ENCODE measurements around the gene SEC22B.
"Not testable (repeated sequence)": the region's sequence is repeated elsewhere in the genome, so short reads cannot be mapped to it uniquely, and the experiment has no call there.

SEC22B gene

DNA sequence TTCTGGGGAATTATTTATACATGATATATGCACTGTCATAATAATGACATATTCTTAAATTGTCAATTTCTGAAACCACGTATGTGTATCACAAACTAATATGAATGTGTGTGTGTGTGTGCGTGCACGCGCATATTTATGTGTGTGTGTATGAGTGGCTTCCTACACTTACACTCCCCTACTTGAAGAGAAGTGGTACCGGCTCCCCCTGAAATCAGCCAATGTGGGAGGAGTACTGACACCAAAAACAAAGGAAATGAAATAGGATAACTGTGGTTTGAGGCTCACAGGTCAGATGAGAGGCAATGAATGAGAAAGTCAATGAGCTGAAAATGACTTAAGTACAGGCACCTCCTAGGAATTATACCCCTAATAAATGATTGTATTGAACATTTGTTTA lies 64.1 kb downstream of the SEC22B start:
- DNase-seq: not testable (repeated sequence)

DNA sequence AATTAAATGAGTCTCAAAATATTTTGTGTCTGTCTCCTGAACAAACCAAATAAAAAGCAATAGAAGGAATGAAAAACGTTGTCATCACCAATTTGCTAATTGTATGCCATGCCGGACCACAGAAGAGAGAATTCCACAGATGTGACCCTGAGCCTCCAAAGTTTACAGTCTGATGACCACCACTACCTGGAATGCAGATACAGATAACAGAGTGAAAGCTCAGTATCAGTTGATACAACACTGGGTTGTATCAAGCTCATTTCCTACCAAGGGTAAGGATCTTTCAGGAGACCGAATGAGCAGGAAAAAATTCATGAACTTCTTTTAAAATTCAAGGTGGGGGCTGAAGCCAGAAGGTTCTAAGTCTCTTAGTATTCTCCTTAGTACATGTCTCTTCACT lies 64.5 kb downstream of the SEC22B start:
- DNase-seq: not testable (repeated sequence)

DNA sequence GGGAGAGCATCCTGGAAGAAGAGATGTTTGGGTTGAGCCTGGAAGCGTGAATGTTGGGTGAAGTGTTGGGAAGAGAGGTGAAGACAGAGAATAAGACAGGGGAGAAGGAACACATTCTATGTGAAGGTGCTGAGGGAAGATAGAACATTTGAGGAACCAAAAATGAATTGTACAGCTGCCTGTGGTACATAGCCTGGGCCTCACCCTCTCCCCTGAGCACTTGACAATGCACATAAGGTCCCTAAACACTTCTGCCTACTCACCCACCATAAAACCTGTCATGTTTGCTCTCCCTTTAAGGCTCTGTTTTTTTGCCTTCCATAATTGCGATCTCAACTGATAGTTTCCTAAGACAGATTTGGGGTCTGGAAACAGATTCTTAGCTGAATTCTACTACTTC lies 65.3 kb downstream of the SEC22B start:
- DNase-seq: not testable (repeated sequence)

DNA sequence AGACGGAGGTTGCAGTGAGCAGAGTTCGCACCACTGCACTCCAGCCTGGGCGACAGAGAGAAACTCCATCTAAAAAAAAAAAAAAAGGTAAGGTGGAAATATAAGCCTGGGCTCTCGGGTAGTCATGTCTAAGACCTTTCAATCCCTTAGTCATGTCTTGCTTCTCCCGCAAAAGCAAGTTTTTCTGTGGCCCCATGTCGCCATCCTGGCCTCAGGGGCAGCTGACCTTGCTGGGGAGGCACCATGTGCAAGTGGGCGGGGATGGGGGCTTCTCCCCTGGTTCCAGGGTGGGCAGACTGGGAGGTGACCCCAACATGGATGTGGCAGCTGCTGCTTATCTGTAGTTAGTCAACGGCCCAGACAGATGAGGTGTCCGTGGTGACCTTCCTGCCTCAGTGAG lies 66.7 kb downstream of the SEC22B start:
- DNase-seq: not testable (repeated sequence)

DNA sequence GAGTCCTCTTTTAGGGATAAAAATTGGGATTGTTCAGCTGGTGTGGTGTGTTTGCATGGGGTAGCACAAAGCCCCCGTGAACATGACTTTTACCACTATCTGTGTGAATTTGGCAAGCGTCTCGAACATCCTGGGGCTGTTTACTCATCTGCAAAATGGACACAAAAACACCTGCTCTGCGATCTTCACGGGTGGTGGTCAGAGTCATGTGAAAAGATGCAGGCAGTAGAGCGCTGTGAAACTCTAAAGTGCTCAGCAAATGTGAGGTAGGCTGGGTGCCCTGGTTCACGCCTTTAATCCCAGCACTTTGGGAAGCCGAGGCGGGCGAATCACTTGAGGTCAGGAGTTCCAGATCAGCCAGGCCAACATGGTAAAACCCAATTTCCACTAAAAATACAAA lies 67.1 kb downstream of the SEC22B start:
- DNase-seq: not testable (repeated sequence)

DNA sequence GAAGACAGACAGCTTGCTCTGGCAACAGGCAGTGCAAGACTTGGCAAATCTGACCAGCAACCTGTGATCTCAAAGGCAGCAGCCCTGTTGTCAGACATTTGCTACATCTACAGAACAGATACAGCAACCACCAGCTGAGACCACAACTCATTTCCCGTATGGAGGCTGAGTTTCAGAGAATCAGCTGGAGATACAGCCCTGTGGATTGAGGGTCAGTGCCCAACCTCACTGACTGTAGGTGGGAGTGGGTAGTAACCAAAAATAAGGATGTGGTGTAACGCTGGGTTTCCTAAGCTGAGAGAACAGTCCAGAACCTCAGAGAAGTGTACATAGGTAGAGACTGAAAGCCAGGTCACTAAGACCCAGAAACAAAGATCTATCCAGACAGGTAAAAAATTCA lies 71.0 kb downstream of the SEC22B start:
- DNase-seq: peak in 1 of 5 experiments; percentile 13

DNA sequence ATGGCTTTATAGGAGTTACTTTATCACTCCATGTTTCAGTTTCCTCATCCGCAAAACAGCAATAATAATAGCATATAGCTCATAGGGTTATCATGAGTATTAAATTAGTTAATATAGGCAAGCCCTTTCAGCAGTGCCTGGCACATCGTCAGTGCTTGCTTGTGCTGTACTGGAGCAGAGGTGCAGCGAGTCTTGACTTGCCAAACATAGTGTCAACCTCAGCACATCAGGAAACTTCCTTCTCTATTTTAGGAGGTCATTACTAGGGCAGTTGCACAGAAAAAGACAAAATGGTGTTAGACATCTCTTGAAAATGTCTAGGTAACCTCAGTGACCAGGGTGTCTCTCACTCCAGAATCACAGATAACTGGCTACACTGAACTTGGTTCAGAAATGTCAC lies 72.6 kb downstream of the SEC22B start:
- DNase-seq: not testable (repeated sequence)

DNA sequence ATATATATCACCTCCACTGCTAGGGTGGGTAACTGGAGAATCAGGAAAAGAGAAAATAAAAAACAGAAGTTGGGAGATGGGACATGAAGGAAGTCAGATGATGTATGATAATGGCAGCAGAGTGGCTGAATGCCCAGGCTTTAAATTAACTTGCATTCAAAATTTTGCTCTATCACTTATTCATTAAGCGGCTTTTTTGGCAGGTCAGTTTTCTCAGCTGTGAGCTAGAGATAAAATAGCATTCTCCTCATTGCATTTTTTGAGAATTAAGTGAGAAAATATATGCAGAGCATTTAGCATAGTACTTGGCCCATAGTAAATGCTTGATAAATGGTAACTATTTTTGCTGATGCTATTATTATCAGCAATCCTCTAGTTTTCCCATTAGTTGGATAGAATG lies 74.7 kb downstream of the SEC22B start:
- DNase-seq: not testable (repeated sequence)
